Middle frontal gyrus (tissue), 1 donor: ENCODE results near the gene ANKRD11.
"Not testable (repeated sequence)": the region's sequence is repeated elsewhere in the genome, so short reads cannot be mapped to it uniquely, and the experiment has no call there.

ENCODE experiments used
- DNase-seq: peaks from one replicate; pipeline ENCODE4 v3.0.0-alpha.2; 2015; ENCODE audit warnings: low spot score; ENCODE audit errors: extremely low spot score

Gene ANKRD11

GRCh38 chr16:89386306-89387185 is 103.8 kb downstream of the ANKRD11 start:
- no peak for DNase-seq

- DNase-seq: no peak
Observed at GRCh38 chr16:89385712-89386111, 104.6 kb downstream of the ANKRD11 start.

GRCh38 chr16:89384282-89384681 is 106.1 kb downstream of the ANKRD11 start:
- DNase-seq: no peak

DNA sequence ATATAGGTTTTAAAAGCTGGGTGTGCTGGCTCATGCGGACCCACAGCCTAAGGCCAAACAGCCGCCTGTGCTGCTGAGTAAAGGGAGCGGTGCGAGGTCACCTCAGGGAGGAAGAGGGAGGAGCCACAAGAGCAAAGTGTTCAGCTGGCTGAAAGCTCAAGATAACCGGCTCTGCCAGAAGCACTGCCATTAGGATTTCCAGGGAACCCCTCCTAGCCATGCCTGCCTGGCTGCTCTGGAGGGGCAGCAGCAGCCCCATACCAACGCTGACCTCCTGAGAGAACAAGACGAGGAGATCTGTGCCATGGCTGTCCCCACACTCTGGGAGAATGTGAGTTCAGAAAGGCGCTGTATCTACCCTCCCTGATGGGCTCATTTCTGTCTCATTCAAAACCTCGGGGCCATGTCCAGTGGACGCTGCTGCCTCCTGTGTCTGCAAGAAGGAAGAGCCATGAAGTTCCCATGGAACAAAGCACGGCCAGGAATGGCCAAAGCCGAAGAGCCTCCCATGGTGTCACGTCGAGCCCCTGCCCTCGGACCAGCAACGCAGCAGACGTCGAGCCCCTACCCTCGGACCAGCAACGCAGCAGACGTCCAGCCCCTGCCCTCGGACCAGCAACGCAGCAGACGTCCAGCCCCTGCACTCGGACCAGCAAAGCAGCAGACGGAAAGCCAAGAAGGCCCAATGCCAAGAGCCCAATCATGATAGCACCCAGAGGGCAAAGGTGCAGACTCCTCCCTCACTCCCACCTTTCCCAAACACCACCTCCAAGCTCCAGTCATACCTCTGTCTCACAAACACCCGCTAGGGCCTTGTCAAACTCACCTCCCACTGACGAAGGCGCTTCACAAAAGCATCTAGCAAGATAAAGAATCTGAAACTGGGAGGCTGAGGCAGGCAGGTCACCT is 107.0 kb downstream of the ANKRD11 start:
- no peak for DNase-seq

DNA sequence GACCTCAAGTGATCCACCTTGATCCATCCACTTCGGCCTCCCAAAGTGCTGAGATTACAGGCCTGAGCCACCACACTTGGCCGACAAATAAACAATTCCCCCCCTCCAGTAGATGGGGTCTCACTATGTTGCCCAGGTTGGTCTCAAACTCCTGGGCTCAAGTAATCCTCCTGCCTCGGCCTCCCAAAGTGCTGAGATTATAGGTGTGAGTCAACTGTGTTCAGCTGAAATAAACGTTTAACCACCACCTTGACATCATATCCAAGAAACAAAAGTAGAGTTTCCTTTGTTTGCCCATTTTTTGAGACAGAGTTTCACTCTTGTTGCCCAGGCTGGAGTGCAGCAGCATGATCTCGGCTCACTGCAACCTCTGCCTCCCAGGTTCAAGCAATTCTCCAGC is 107.8 kb downstream of the ANKRD11 start:
- not testable (repeated sequence) for DNase-seq

GRCh38 chr16:89381788-89382187 is 108.6 kb downstream of the ANKRD11 start:
- DNase-seq: no peak

DNA sequence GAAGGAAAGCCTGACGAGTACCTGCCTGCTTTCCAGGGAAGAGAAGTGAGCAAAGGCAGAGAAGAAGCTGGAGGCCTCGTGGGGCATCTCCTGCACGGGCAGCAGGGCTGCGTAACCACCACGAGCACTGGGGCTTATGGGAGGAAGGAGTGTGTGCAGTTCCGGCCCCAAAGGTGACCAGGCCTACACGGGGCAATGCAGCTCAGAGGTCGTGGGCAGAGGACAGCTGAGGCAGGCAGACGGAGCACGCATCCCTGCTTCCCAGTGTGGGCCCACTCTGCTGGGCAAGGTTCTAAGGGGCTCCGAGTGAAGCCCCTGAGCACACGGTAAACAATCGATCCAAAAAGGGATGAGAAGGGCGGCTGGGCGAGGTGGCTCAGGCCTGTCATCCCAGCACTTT is 109.7 kb downstream of the ANKRD11 start:
- no peak for DNase-seq

DNA sequence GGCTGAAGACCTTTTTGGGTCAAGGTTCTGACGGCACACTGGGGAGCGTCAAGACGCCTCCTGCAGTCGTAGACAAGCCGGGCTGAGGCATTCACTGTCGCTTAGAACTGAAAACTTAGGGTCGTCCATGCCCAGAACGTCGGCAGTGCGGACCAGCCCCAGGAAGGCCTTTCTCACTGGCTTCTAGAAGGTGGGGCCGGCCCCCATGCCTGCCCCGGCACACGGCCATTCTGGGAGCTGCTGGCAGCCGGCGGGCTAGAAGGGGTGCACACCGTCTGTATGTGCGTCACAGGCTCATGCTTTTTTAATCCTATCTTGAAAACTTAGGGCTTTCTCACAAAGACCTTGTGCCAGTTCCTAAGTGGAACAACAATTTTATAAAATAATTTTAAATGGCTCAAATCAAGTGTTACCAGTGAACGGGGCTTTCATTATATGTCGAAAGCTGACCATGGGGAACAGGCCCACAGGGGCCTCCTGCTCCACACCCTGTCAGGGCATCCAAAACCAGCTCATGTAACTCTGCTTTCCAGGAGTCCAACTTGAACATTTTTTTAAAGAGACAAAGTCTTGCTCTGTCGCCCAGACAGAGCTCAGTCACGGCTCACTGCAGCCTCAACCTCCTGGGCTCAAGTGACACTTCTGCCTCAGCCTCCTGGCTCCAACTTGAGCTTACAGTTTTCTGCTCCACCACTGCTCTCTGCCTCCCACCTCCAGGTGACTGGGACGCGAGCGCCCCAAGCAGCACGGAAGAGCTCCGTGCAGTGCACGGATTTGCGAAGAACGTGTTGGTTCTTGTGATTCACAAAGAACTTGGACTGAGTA is 111.2 kb downstream of the ANKRD11 start:
- no peak for DNase-seq

GRCh38 chr16:89377453-89377848 is 112.9 kb downstream of the ANKRD11 start:
- DNase-seq: no peak

- DNase-seq: no peak
Observed at GRCh38 chr16:89376812-89377452, 113.4 kb downstream of the ANKRD11 start.

DNA sequence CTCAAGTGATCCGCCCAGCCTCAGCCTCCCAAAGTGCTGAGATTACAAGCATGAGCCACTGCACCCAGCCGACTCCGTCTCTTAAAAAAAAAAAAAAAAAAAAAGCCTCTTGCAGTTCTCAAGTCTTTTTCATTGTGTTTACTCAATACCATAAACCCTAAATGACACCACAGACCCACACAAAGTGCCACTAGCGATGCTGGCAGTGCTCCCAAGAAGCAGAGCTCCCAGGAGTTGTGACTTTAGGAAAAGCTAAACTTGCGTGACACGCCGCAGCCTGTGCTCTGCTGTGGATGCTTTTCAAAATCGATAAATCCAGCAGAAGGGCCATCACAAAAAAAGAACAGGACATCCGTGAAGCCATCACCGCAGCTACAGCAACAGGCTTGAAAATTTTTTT is 114.7 kb downstream of the ANKRD11 start:
- DNase-seq: no peak

- DNase-seq: no peak
Observed at GRCh38 chr16:89375021-89375420, 115.3 kb downstream of the ANKRD11 start.

DNA sequence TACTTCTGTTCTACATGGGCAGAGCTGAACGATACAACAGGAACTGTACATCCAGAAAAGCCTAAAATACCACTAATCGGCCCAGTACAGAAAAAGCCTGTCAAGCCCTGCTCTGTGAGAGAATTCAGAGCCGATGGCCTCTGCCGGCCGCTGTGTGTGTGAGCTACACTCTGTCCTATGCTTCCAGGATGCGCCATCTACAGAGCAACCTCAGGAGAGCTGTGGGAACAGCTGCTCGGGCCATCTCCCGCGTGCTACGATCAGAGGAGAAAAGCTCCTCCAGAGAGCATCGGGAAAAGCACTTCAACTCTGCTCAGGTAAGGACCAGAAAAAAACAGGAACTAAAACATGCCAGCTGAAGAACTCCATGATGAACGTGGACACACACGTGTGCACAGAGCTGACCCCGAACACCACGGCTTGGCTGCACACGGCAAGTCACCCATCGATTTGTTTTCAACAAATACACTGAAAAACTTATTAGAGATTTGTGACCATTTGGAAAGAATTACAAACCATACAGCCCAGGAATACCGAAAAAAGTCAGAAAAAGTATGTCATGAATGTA is 115.9 kb downstream of the ANKRD11 start:
- no peak for DNase-seq

GRCh38 chr16:89373355-89374110 is 116.8 kb downstream of the ANKRD11 start:
- no peak for DNase-seq

GRCh38 chr16:89371968-89372634 is 118.3 kb downstream of the ANKRD11 start:
- DNase-seq: no peak

- no peak for DNase-seq
Observed at GRCh38 chr16:89371386-89371785, 119.0 kb downstream of the ANKRD11 start.

- no peak for DNase-seq
Observed at GRCh38 chr16:89370601-89371000, 119.8 kb downstream of the ANKRD11 start.

- no peak for DNase-seq
Observed at GRCh38 chr16:89370081-89370511, 120.3 kb downstream of the ANKRD11 start.

DNA sequence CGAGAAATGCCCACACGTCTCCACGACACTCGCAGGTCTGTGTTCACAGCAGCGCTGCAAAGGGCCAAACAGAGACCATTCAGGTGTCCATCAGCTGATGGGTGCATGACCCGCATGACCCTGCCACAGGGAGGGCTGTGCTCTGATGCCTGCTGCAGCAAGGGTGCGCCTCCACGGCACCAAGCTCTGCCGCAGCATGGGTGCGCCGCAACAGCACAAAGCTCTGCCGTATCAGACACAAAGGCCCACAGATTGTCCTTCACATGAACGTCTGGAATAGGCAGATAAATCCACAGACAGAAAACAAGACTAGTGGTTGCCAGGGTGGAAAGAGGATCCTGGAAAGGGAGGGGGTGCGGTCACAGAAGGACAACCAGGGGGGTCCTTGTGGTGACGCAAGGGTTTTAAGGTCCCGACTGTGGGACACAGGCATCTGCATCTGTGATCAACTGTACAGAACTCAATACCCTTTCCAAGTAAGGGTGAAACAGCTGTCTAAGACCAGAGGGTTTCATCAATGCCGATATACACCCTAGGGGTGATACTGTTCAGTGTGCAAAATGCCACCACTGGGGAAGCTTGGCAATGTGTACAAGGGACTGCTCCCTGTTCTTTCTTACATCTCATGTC is 121.0 kb downstream of the ANKRD11 start:
- DNase-seq: no peak
